Measurements from ENCODE around the gene GFRA4.

GFRA4 gene

DNA sequence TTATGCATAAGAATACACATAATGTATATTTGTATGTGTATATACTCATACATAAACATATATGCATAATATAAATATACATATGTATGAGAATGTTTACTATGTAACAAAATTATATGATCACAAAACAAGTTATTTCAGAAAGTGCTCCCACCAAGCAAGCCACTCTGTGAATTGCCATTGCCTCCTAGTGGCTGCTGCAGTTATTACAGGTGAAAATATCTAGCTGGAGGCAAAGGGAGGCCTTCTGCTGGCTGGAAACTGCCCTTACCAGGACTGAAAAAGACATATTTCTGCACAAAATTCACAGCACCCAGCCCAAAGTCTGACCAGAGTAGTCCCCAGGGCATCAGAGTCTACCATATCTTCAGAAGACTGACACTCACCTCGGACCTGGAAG lies 33.0 kb upstream of the GFRA4 start:
- DNase-seq (ENCODE audit: low spot score), result no peak

DNA sequence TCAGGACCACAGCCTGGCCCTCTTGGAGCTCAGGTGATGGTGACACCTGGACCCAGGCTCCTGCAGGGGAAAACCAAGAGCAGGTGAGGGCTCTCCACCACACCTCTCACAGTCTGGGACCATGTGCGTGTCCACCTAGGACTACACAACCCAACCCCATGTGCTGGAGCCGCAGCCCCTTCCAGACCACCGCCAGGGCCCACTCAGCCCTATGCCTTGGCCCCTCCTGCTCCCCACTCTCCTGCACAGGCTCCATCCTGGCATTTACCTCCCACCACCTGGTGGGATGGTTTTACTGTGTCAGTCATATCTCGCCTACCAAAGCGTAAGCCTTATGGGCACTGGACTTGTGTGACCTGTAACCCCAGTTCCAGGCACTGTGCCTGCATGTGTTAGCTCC lies 31.7 kb upstream of the GFRA4 start:
- DNase-seq (ENCODE audit: low spot score), result no peak

GRCh38 chr20:3693376-3693775 lies 30.2 kb upstream of the GFRA4 start:
- DNase-seq (ENCODE audit: low spot score), result no peak

- no peak for DNase-seq (ENCODE audit: low spot score)
These were observed 29.6 kb upstream of the GFRA4 start for GRCh38 chr20:3692706-3693294.

- DNase-seq (ENCODE audit: low spot score), result no peak
These were observed 28.7 kb upstream of the GFRA4 start for GRCh38 chr20:3691897-3692296.

DNA sequence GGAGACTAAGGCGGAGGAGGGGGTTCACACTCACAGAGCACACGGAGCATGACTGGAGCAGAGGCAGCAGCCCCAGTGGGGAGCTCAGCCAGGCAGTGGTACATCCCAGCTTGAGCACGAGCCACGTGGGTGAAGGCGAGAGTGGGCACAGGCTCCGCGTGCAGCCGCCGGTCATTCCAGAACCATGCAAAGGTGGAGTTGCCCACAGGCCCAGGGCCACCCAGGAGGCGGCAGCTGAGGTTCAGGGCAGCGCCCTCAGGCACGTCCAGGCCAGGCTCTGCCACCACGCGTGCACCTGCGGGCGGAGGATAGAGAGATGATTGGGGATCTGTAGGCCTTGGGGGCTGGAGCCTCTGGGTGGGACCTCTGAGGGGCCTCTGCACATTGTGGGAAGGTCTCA lies 28.1 kb upstream of the GFRA4 start:
- no peak for DNase-seq (ENCODE audit: low spot score)

GRCh38 chr20:3690413-3690812 lies 27.2 kb upstream of the GFRA4 start:
- no peak for DNase-seq (ENCODE audit: low spot score)

GRCh38 chr20:3689978-3690377 lies 26.8 kb upstream of the GFRA4 start:
- DNase-seq (ENCODE audit: low spot score), result no peak

GRCh38 chr20:3687655-3688054 lies 24.5 kb upstream of the GFRA4 start:
- DNase-seq (ENCODE audit: low spot score), result no peak

DNA sequence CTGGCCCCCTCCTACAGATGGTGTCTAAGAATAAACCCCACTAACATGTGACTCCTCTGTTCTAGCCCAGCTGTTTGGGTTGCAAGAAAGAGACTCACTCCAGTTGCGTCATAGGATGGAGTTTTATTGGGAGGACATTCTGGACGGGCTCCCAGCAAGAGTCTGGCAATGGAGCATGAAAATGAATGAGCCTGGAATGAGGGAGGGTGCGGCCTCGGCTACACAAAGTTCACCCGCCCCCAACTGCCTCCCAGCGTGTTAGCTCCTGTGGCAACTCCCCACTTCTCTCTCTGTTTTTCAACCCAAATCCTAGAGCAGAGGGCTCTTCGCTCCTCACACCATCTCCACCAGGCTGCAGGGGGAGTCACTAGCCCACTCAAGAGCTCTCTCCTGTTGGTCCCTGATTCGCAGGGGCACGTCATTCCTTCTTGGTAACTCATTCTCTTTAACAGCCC lies 23.7 kb upstream of the GFRA4 start:
- DNase-seq (ENCODE audit: low spot score), result no peak

GRCh38 chr20:3686421-3686820 lies 23.2 kb upstream of the GFRA4 start:
- DNase-seq (ENCODE audit: low spot score), result no peak

DNA sequence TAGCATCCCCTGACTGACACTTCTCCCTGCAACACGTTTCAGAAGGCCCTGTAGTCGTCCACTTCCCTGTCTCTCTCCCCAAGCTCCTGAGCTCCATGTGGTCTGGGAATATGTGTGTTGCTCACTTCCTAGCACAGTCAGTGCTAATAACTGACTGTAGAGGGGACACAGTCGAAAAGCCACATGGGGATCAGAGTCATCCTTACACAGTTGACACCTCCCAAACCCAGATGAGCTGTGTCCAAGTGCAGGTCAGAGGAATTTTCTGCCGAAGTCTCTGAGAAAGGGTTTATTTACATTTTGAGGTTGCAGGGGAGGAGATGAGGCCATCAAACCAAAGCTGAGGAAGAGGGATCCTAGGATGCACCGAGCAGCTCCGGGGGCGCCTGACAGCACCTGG lies 22.1 kb upstream of the GFRA4 start:
- DNase-seq (ENCODE audit: low spot score), result no peak

DNA sequence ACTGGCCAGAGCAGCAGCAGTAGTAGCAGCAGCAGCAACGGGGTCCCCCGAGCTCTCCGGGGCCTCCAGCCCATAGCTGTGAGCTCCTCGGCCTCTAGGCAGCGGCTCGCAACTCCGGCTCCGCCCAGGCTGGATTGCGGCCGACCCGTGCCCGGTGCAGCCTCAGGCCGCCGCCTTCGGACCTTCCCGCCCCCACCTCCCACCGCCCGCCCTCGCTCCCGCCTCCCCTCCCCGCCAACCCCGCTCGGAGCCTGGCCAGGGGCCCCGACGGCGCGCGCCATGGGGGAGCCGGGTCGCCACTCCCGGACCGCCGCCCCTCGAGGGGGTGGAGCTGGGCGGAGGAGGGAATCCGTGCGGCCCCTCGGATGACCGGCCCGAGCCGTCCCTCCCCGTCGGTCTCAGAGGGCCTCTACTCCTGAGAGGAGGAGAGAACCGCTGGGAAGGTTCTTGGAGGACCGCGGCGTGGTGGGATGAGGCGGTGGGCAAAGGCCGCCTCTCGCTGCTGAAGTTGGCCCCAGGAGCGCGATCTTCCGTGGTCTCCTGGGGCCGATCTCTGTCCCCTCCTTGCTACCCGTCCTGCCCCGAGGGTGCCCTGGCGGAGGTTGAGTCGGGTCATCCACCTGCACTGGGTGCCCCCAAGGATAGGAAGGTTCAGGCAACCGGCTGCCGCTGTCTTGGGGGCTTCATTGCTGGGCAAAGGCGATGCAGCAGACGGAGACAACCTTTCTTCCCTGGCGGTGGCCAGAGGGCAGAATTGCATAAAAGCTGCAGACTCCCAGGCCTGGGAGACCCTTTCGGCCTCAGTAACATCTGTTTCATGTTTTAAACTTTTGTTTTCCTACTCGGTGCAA lies 19.0 kb upstream of the GFRA4 start, which contains the start of gene ADAM33:
Gene ADAM33 (minus strand): TSS at position 80 of the 851 bp plus-strand sequence. CDS start 6 bp downstream, at position 74.
- no peak for DNase-seq (ENCODE audit: low spot score)

- no peak for DNase-seq (ENCODE audit: low spot score)
These were observed 18.2 kb upstream of the GFRA4 start for GRCh38 chr20:3681352-3681930.

- no peak for DNase-seq (ENCODE audit: low spot score)
These were observed 17.6 kb upstream of the GFRA4 start for GRCh38 chr20:3680701-3681351.

GRCh38 chr20:3679749-3680700 lies 16.8 kb upstream of the GFRA4 start:
- DNase-seq (ENCODE audit: low spot score), result no peak

- no peak for DNase-seq (ENCODE audit: low spot score)
These were observed 15.9 kb upstream of the GFRA4 start for GRCh38 chr20:3678856-3679720.

- DNase-seq (ENCODE audit: low spot score), result no peak
These were observed 15.0 kb upstream of the GFRA4 start for GRCh38 chr20:3678198-3678597.

DNA sequence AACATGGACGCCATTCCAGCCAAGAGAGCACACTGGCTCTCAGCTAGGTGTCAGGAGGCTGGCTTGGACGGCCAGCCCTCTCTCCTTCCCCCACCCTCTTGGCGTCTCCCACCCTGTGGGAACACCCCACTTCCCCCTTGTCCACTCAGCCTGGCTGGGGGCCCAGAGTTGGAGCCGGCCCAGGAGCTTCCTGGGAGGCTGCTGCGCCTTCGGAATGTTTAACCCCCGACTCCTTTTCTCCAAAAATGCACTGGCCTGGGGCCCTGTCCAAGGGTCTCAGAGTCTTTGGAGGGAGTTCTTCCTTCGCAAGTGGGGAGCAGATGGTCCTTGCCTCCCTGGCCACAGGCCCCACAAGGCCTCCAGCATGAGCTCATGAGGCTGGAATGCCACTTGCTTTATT lies 14.5 kb upstream of the GFRA4 start:
- DNase-seq (ENCODE audit: low spot score), result no peak

Measured in SK-N-DZ (cell line).